PC-3 (cell line): ENCODE data around the gene SDC4. TPM values are rescaled to one million over a fixed set of nuclear protein-coding genes. Genes with fewer than 3 reads are reported as not detected.

ENCODE experiments used
- ATAC-seq: fragments of 200-7000 bp; cut with Tn5 transposase; 2 replicates; pipeline ENCODE4 v1.9.1; 2020; ENCODE audit warnings: mild to moderate bottlenecking, moderate library complexity
- BruUV-seq: library from RNA; stranded (reverse); fragments of 400-500 nt; replicated peaks from 2 replicates; lab custom pipeline; 2021; lab: Mats Ljungman, UMichigan
- CTCF ChIA-PET: fragments of 300-600 bp; sonication (Branson Sonifier 250); formaldehyde crosslinking; loops from one replicate; lab custom pipeline; 2022; ENCODE audit warnings: antibody characterized with exemption; lab: Charles Lee
- POLR2A ChIA-PET: fragments of 300-600 bp; sonication (Branson Sonifier 250); formaldehyde crosslinking; loops from one replicate; lab custom pipeline; 2022; ENCODE audit warnings: antibody characterized with exemption; ENCODE audit not compliant: unreplicated experiment; lab: Charles Lee
- DNase-seq: peaks from one replicate; pipeline ENCODE4 v3.0.0-alpha.2; 2015
- H2AFZ ChIP-seq: fragments of 300-600 bp; sonication (generic); 2 replicates; pipeline ENCODE4 v1.6.0; 2016; ENCODE audit warnings: antibody characterized with exemption, low read length
- H3F3A ChIP-seq: fragments of 300-600 bp; sonication (generic); one replicate; pipeline ENCODE4 v1.6.0; 2017; ENCODE audit warnings: antibody characterized with exemption, low read length, control low read depth, mild to moderate bottlenecking; ENCODE audit not compliant: unreplicated experiment
- H3K27ac ChIP-seq: fragments of 300-600 bp; sonication (generic); 2 replicates; pipeline ENCODE4 v1.5.1; 2016; ENCODE audit warnings: mild to moderate bottlenecking, low read length
- H3K27me3 ChIP-seq: fragments of 300-600 bp; sonication (generic); 2 replicates; pipeline ENCODE4 v1.6.1; 2016; ENCODE audit warnings: low read length, mixed read lengths
- H3K36me3 ChIP-seq: fragments of 300-600 bp; sonication (generic); 2 replicates; pipeline ENCODE4 v1.6.1; 2016; ENCODE audit warnings: low read depth, mixed run types, low read length, mixed read lengths
- H3K4me1 ChIP-seq: fragments of 300-600 bp; sonication (generic); 2 replicates; pipeline ENCODE4 v1.5.1; 2016; ENCODE audit warnings: low read length; ENCODE audit not compliant: insufficient read depth
- H3K4me2 ChIP-seq: fragments of 300-600 bp; sonication (generic); 2 replicates; pipeline ENCODE4 v1.6.0; 2016; ENCODE audit warnings: low read length
- H3K4me3 ChIP-seq: fragments of 300-600 bp; sonication (generic); 2 replicates; pipeline ENCODE4 v1.5.1; 2016; ENCODE audit warnings: mild to moderate bottlenecking, low read length, mixed read lengths
- H3K79me2 ChIP-seq: fragments of 300-600 bp; sonication (generic); 2 replicates; pipeline ENCODE4 v1.6.1; 2017; ENCODE audit warnings: low read length, mixed read lengths
- H3K9ac ChIP-seq: fragments of 300-600 bp; sonication (generic); 2 replicates; pipeline ENCODE4 v1.6.0; 2016; ENCODE audit warnings: mild to moderate bottlenecking, low read length
- H3K9me2 ChIP-seq: fragments of 300-600 bp; sonication (generic); replicated peaks from 2 replicates; pipeline ENCODE4 v1.6.1; 2016; ENCODE audit warnings: mixed run types, low read length, mixed read lengths
- H3K9me3 ChIP-seq: fragments of 300-600 bp; sonication (generic); 2 replicates; pipeline ENCODE4 v1.6.1; 2016; ENCODE audit warnings: low read length, mixed read lengths
- H4K20me1 ChIP-seq: fragments of 300-600 bp; sonication (generic); 2 replicates; pipeline ENCODE4 v1.6.1; 2016; ENCODE audit warnings: low read length, mixed read lengths
- CTCF ChIP-seq: fragments of 300-600 bp; sonication (generic); conservative IDR thresholded peaks from 2 replicates; pipeline ENCODE4 v1.5.1; 2017; ENCODE audit warnings: antibody characterized with exemption, low read depth, mild to moderate bottlenecking, low read length
- EZH2 ChIP-seq: fragments of 300-600 bp; sonication (generic); IDR thresholded peaks from one replicate; pipeline ENCODE4 v1.6.1; 2017; ENCODE audit warnings: antibody characterized with exemption, mild to moderate bottlenecking, low read length; ENCODE audit not compliant: unreplicated experiment
- EZH2phosphoT487 ChIP-seq: fragments of 300-600 bp; sonication (generic); IDR thresholded peaks from 2 replicates; pipeline ENCODE4 v1.6.1; 2018; ENCODE audit warnings: mild to moderate bottlenecking, antibody characterized with exemption, low read length, borderline replicate concordance
- intact Hi-C: fragments of 100-400 bp; cut with micrococcal nuclease; formaldehyde crosslinking; loops from 2 replicates; pipeline ENCODE4 v1.9.0; 2023
- total RNA-seq: library from RNA; depleted of rRNA; stranded (reverse); fragments of >200 nt; gene quantifications from 2 replicates; pipeline ENCODE4 v1.2.3, GENCODE V29; 2014

The SDC4 gene
- total RNA-seq, 1 experiment from 2014 or later: 134 TPM

GRCh38 chr20:45290677-45291355 is 57.4 kb downstream of the SDC4 start:
- Histone ChIP-seq H3F3A (no peaks in the 10 kb centered on the region), H3K27me3 (no peaks in the 10 kb centered on the region), H3K4me3 (no peak overlapping the region), H3K9ac (no peak overlapping the region), H3K4me2 (peak overlapping the region; percentile 33), H3K4me1 (peaks cover 6% of the 10 kb centered on the region), H4K20me1 (no peaks in the 10 kb centered on the region), H3K27ac (no peak overlapping the region), H3K79me2 (no peaks in the 10 kb centered on the region), H3K9me2 (no peaks in the 10 kb centered on the region), H3K9me3 (no peaks in the 10 kb centered on the region), H2AFZ (peak overlapping the region; percentile 72), H3K36me3 (no peaks in the 10 kb centered on the region)
- BruUV-seq: no TSS peak
- ATAC-seq: peak; percentile 60
- DNase-seq: peak; percentile 93
- POLR2A ChIA-PET: interaction anchor here (0.6 kb wide), 1 partner anchor 37 kb away, joined by 7 read pairs; the partner anchor contains the start of gene SLPI
- CTCF ChIA-PET: interaction anchor here (0.6 to 1.9 kb wide), 9 partner anchors 17 to 280 kb away, joined by 3 to 14 read pairs (median 5); no protein-coding TSS in a partner anchor
- intact Hi-C loops: loop anchor here (1.0 to 5.0 kb wide), 7 partner anchors 36 to 379 kb away; partner anchors contain the start of genes PABPC1L and SLPI
- TF ChIP-seq EZH2: no peak
- TF ChIP-seq EZH2phosphoT487: no peak
- TF ChIP-seq CTCF: peak; percentile 95

GRCh38 chr20:45289942-45290676 is 58.1 kb downstream of the SDC4 start:
- Histone ChIP-seq H3K27ac (no peak overlapping the region), H3F3A (no peaks in the 10 kb centered on the region), H3K9ac (no peak overlapping the region), H3K27me3 (no peaks in the 10 kb centered on the region), H3K9me2 (no peaks in the 10 kb centered on the region), H3K79me2 (no peaks in the 10 kb centered on the region), H3K4me3 (no peak overlapping the region), H2AFZ (peak overlapping the region; percentile 72), H3K4me1 (peaks cover 6% of the 10 kb centered on the region), H4K20me1 (no peaks in the 10 kb centered on the region), H3K36me3 (no peaks in the 10 kb centered on the region), H3K9me3 (no peaks in the 10 kb centered on the region), H3K4me2 (peak overlapping the region; percentile 33)
- ChIA-PET CTCF (interaction anchor here (0.6 to 1.9 kb wide), 8 partner anchors 52 to 279 kb away, joined by 3 to 14 read pairs (median 5); no protein-coding TSS in a partner anchor), POLR2A (interaction anchor here (0.5 kb wide), 1 partner anchor 482 kb away, joined by 3 read pairs; no protein-coding TSS in a partner anchor)
- DNase-seq: no peak
- TF ChIP-seq CTCF (no peak), EZH2 (no peak), EZH2phosphoT487 (no peak)
- no TSS peak for BruUV-seq
- intact Hi-C loops: loop anchor here (2.0 to 5.0 kb wide), 5 partner anchors 35 to 378 kb away; partner anchors contain the start of genes PABPC1L and SLPI
- ATAC-seq: peak; percentile 4; the same call in 1 of the 2 replicates
